GM19351 (cell line): Measurements from ENCODE around the gene PLET1.
A peak's percentile ranks its signal among the peaks of the same experiment; 100 is the strongest.

Source experiments
- ATAC-seq: cut with Tn5 transposase; IDR thresholded peaks from one replicate; pipeline ENCODE4 v1.9.1; 2021; ENCODE audit warnings: mild to moderate bottlenecking, moderate library complexity; ENCODE audit not compliant: unreplicated experiment

The PLET1 gene

GRCh38 chr11:112260490-112260889, at the start of gene PLET1:
Gene PLET1 (minus strand): TSS chr11:112260860. CDS start chr11:112260589, 271 bp downstream.
- no peak for ATAC-seq

- ATAC-seq, result no peak
Observed at GRCh38 chr11:112310419-112310818, 49.8 kb upstream of the PLET1 start.

GRCh38 chr11:112308651-112309050, 48.0 kb upstream of the PLET1 start:
- ATAC-seq, result no peak

GRCh38 chr11:112307616-112308015, 47.0 kb upstream of the PLET1 start:
- no peak for ATAC-seq

GRCh38 chr11:112306230-112306629, 45.6 kb upstream of the PLET1 start:
- ATAC-seq, result no peak

GRCh38 chr11:112304914-112305313, 44.3 kb upstream of the PLET1 start:
- ATAC-seq, result no peak

GRCh38 chr11:112303616-112304015, 43.0 kb upstream of the PLET1 start:
- ATAC-seq, result no peak

- ATAC-seq, result no peak
Observed at GRCh38 chr11:112302226-112302868, 41.7 kb upstream of the PLET1 start.

GRCh38 chr11:112300094-112300786, 39.6 kb upstream of the PLET1 start:
- ATAC-seq, result no peak

GRCh38 chr11:112298535-112298934, 37.9 kb upstream of the PLET1 start:
- no peak for ATAC-seq

GRCh38 chr11:112297248-112297866, 36.7 kb upstream of the PLET1 start:
- no peak for ATAC-seq

GRCh38 chr11:112296044-112296443, 35.4 kb upstream of the PLET1 start:
- no peak for ATAC-seq

- no peak for ATAC-seq
Observed at GRCh38 chr11:112294688-112295340, 34.2 kb upstream of the PLET1 start.

GRCh38 chr11:112293614-112294013, 33.0 kb upstream of the PLET1 start:
- ATAC-seq, result no peak

GRCh38 chr11:112292785-112293407, 32.2 kb upstream of the PLET1 start:
- no peak for ATAC-seq

GRCh38 chr11:112292188-112292587, 31.5 kb upstream of the PLET1 start:
- no peak for ATAC-seq

GRCh38 chr11:112291191-112291590, 30.5 kb upstream of the PLET1 start:
- no peak for ATAC-seq

- ATAC-seq, result no peak
Observed at GRCh38 chr11:112290493-112290850, 29.8 kb upstream of the PLET1 start.

GRCh38 chr11:112289588-112290492, 29.2 kb upstream of the PLET1 start:
- peak; percentile 98 for ATAC-seq

- no peak for ATAC-seq
Observed at GRCh38 chr11:112288021-112288420, 27.4 kb upstream of the PLET1 start.
